HepG2 (cell line): ENCODE measurements around the gene TTLL11. TPM values are rescaled to one million over a fixed set of nuclear protein-coding genes. Genes with fewer than 3 reads are reported as not detected.

Experiments
- ATAC-seq: fragments of 200-7000 bp; cut with Tn5 transposase; 3 replicates; pipeline ENCODE4 v1.9.1; 2020; ENCODE audit warnings: mild to moderate bottlenecking, moderate library complexity
- BruUV-seq: library from RNA; stranded (reverse); fragments of 400-500 nt; replicated peaks from 2 replicates; lab custom pipeline; 2021; lab: Mats Ljungman, UMichigan
- CTCF ChIA-PET: fragments of 300-600 bp; formaldehyde crosslinking; extraction: SDS; loops from one replicate; lab custom pipeline; 2021; ENCODE audit warnings: low total read pairs, inconsistent platforms, low intra/inter-chr PET ratio; lab: Yijun Ruan, JAX
- POLR2A ChIA-PET: fragments of 350-600 bp; sonication (Branson Sonifier 250); formaldehyde crosslinking; loops from one replicate; lab custom pipeline; 2020; ENCODE audit warnings: antibody characterized with exemption, inconsistent platforms; lab: Yijun Ruan, JAX
- DNase-seq: peaks from one replicate; pipeline ENCODE4 v3.0.0-alpha.2; 2015; ENCODE audit warnings: low spot score
- FAIRE-seq: peaks from 3 replicates; lab custom pipeline; 2011; peaks lifted over from hg19 to GRCh38; lab: Jason Lieb, UNC
- H2AFZ ChIP-seq: one replicate; pipeline ENCODE4 v1.6.1; 2011; ENCODE audit warnings: low read length, inconsistent platforms
- H3K27ac ChIP-seq: fragments of 300-600 bp; 3 replicates; pipeline ENCODE4 v1.8.0; 2011; ENCODE audit warnings: mixed run types, mild to moderate bottlenecking, mixed read lengths, low read length, inconsistent platforms; ENCODE audit not compliant: insufficient read depth; ENCODE audit errors: extremely low read length
- H3K27me3 ChIP-seq, 2 experiments: fragments of 200-600 bp in 1 of 2; 2 replicates in 1 of 2; 3 replicates in 1 of 2; pipeline versions ENCODE4 v1.6.0 to v1.8.0; 2011; ENCODE audit warnings: low read length in 2 of 2, mild to moderate bottlenecking in 2 of 2, moderate library complexity in 2 of 2, inconsistent platforms in 1 of 2; ENCODE audit not compliant: insufficient read depth in 2 of 2, control insufficient read depth in 1 of 2
- H3K36me3 ChIP-seq, 2 experiments: fragments of 200-600 bp in 1 of 2; replicated peaks in 1 of 2; 2 replicates in 1 of 2; 3 replicates in 1 of 2; pipeline versions ENCODE4 v1.5.1 to v1.8.0; 2011; ENCODE audit warnings: low read length in 2 of 2, inconsistent platforms in 1 of 2; ENCODE audit not compliant: insufficient read depth in 2 of 2, control insufficient read depth in 1 of 2
- H3K4me1 ChIP-seq: 2 replicates; pipeline ENCODE4 v1.5.1; 2012; ENCODE audit warnings: low read length, inconsistent platforms; ENCODE audit not compliant: insufficient read depth
- H3K4me2 ChIP-seq: 2 replicates; pipeline ENCODE4 v1.6.0; 2011; ENCODE audit warnings: low read depth, low read length, inconsistent platforms
- H3K4me3 ChIP-seq, 3 experiments: fragments of 200-600 bp in 1 of 3; sonication (generic), shearing (Covaris generic) in 1 of 3; replicated peaks in 1 of 3; 2 replicates each; pipeline ENCODE4 v1.5.1; 2011 to 2016; ENCODE audit warnings: low read length in 3 of 3, inconsistent platforms in 2 of 3, low read depth in 2 of 3, mild to moderate bottlenecking in 2 of 3, control low read depth in 1 of 3, mixed read lengths in 1 of 3; ENCODE audit not compliant: insufficient read depth in 1 of 3
- H3K79me2 ChIP-seq: one replicate; pipeline ENCODE4 v1.6.1; 2011; ENCODE audit warnings: low read length, inconsistent platforms; ENCODE audit not compliant: insufficient read depth
- H3K9ac ChIP-seq: 2 replicates; pipeline ENCODE4 v1.6.0; 2011; ENCODE audit warnings: mild to moderate bottlenecking, low read depth, low read length, inconsistent platforms; ENCODE audit not compliant: insufficient read depth
- H3K9me3 ChIP-seq: 2 replicates; pipeline ENCODE4 v1.5.1; 2012; ENCODE audit warnings: mild to moderate bottlenecking, low read length
- H4K20me1 ChIP-seq: 2 replicates; pipeline ENCODE4 v1.6.0; 2011; ENCODE audit warnings: inconsistent platforms, mild to moderate bottlenecking, low read length, moderate library complexity; ENCODE audit not compliant: insufficient read depth
- ARID2 ChIP-seq: sonication (generic); formaldehyde crosslinking; IDR thresholded peaks from 2 replicates; pipeline ENCODE4 v1.8.1; 2022; ENCODE audit warnings: mild to moderate bottlenecking, missing genetic modification reagents, borderline replicate concordance
- CTCF ChIP-seq: sonication (generic); formaldehyde crosslinking; IDR thresholded peaks from 2 replicates; pipeline ENCODE4 v1.5.0; 2020; ENCODE audit warnings: mild to moderate bottlenecking, missing genetic modification reagents, moderate library complexity
- ERF ChIP-seq: IDR thresholded peaks from 2 replicates; pipeline ENCODE4 v1.6.1; 2018; ENCODE audit warnings: missing biosample characterization, missing genetic modification reagents
- GATAD2A ChIP-seq: IDR thresholded peaks from 2 replicates; pipeline ENCODE4 v1.6.1; 2016
- HNRNPLL ChIP-seq: fragments of 200-400 bp; formaldehyde crosslinking; IDR thresholded peaks from 2 replicates; pipeline ENCODE4 v1.6.1; 2017; ENCODE audit warnings: mild to moderate bottlenecking, low read depth, low read length; ENCODE audit not compliant: poor library complexity, severe bottlenecking
- MED1 ChIP-seq: sonication (generic); formaldehyde crosslinking; IDR thresholded peaks from 2 replicates; pipeline ENCODE4 v1.4.0; 2020; ENCODE audit warnings: missing genetic modification reagents
- SAP130 ChIP-seq: IDR thresholded peaks from 2 replicates; pipeline ENCODE4 v1.6.1; 2016; ENCODE audit warnings: low read depth
- SMARCC2 ChIP-seq: fragments of 450-650 bp; IDR thresholded peaks from 2 replicates; pipeline ENCODE4 v1.6.1; 2017; ENCODE audit warnings: antibody characterized with exemption, mild to moderate bottlenecking
- TBX3 ChIP-seq: fragments of 450-650 bp; IDR thresholded peaks from 2 replicates; pipeline ENCODE4 v1.6.1; 2017; ENCODE audit warnings: antibody characterized with exemption, mild to moderate bottlenecking, inconsistent platforms, borderline replicate concordance
- ZBTB40 ChIP-seq, 2 experiments: fragments of 450-650 bp in 1 of 2; sonication (generic) in 1 of 2; formaldehyde crosslinking in 1 of 2; IDR thresholded peaks; 2 replicates each; pipeline versions ENCODE4 v1.6.1 to v1.8.0; 2016 to 2022; ENCODE audit warnings: antibody characterized with exemption in 1 of 2, mild to moderate bottlenecking in 1 of 2, missing genetic modification reagents in 1 of 2
- ZNF124 ChIP-seq: sonication (generic); formaldehyde crosslinking; IDR thresholded peaks from 2 replicates; pipeline ENCODE4 v1.4.0; 2020; ENCODE audit warnings: missing genetic modification reagents
- ZNF335 ChIP-seq: sonication (generic); formaldehyde crosslinking; IDR thresholded peaks from 2 replicates; pipeline ENCODE4 v1.4.0; 2020; ENCODE audit warnings: missing genetic modification reagents
- ZNF713 ChIP-seq: sonication (generic); formaldehyde crosslinking; IDR thresholded peaks from 2 replicates; pipeline ENCODE4 v1.4.0; 2020; ENCODE audit warnings: mild to moderate bottlenecking, missing genetic modification reagents
- WGBS: methylation state at CpG from one replicate; pipeline ENCODE4 v1.1.6; 2017; ENCODE audit warnings: low lambda C conversion rate; 5-methylcytosine and 5-hydroxymethylcytosine counted together
- in situ Hi-C: cut with HindIII; loops from 2 replicates; pipeline ENCODE4 v1.10.0; 2017; ENCODE audit warnings: low pct_unique_long_range_greater_than_20kb; ENCODE audit not compliant: extremely low pct_ligation_motif_present
- intact Hi-C: fragments of 100-400 bp; cut with micrococcal nuclease; formaldehyde crosslinking; loops from one replicate; pipeline ENCODE4 v1.10.0; 2022; ENCODE audit not compliant: unreplicated experiment
- polyA plus RNA-seq, 8 experiments: library from polyadenylated mRNA; depleted of rRNA in 3 of 8; stranded (reverse) in 7 of 8; unstranded in 1 of 8; fragments of >200 nt; fragmentation: Illumina TruSeq in 4 of 8; extraction: Trizol in 4 of 8; gene quantifications; 2 replicates each; pipeline versions ENCODE4 v1.2.1 to v1.2.3, GENCODE V29; 2011 to 2016; ENCODE audit warnings: low read depth in 4 of 8, missing spikeins in 1 of 8, mixed read lengths in 1 of 8; ENCODE audit not compliant: insufficient read depth in 1 of 8
- total RNA-seq, 5 experiments: library from RNA; depleted of rRNA; stranded (reverse); fragments of >200 nt; fragmentation: Illumina TruSeq; extraction: Trizol; gene quantifications; 2 replicates each; pipeline ENCODE4 v1.2.3, GENCODE V29; 2016; ENCODE audit warnings: low read depth in 1 of 5

Gene TTLL11
- total and polyA plus RNA-seq, 2 of the 13 experiments (the other 11 are each of a cell fraction or from before 2014, with no cell fraction given): 4.5 to 5.2 TPM

- H4K20me1 ChIP-seq: no peaks in the 10 kb centered on the region
- H3K9ac ChIP-seq: no peak overlapping the region
- no peak overlapping the region for H3K27ac ChIP-seq
- ATAC-seq: no peak
- CTCF ChIA-PET: interaction anchor here (1.1 to 2.4 kb wide), 4 partner anchors 28 to 358 kb away, joined by 3 to 9 read pairs (median 6); no protein-coding TSS in a partner anchor
- POLR2A ChIA-PET: no interaction called here
- H3K27me3 ChIP-seq: peaks cover 0 to 5% of the 10 kb centered on the region in 2 experiments; a peak in 3 of 5 replicates
- no TSS peak for BruUV-seq
- peaks cover 49% of the 10 kb centered on the region for H3K4me1 ChIP-seq
- H3K9me3 ChIP-seq: no peaks in the 10 kb centered on the region
- intact Hi-C loops: loop anchor here (5.0 kb wide), 3 partner anchors 167 to 717 kb away; partner anchors contain the start of genes MRRF and RBM18
- peak; percentile 48 for DNase-seq
- in situ Hi-C loops: loop anchor here (5.0 to 10.0 kb wide), 2 partner anchors 252 to 360 kb away; no protein-coding TSS in a partner anchor
- H3K36me3 ChIP-seq: no peaks in the 10 kb centered on the region
- H3K4me3 ChIP-seq: 0 out of 6 replicates have a peak overlapping the region, but pooled peaks of 1 of the 3 experiments have one; percentile 13
- 19% methylated on average over 13 of the region's 14 CpGs for WGBS
- peak; percentile 70 for FAIRE-seq
- H2AFZ ChIP-seq: no peak overlapping the region
- H3K79me2 ChIP-seq: peaks cover 4% of the 10 kb centered on the region
- H3K4me2 ChIP-seq: peak overlapping the region; percentile 55
- no peak for TF ChIP-seq MED1
- TF ChIP-seq ZBTB40 (IDR thresholded peaks at IDR 0.05): no peak
- TF ChIP-seq ZBTB40 (CRISPR knock-in tag; IDR thresholded peaks at IDR 0.05): no peak
- 0 out of 2 replicates have a peak, but pooled peaks have one; percentile 26 for TF ChIP-seq SAP130 (CRISPR knock-in tag)
- no peak for TF ChIP-seq TBX3
- TF ChIP-seq CTCF (CRISPR knock-in tag): peak; percentile 65
- no peak for TF ChIP-seq ERF (CRISPR knock-in tag)
- no peak for TF ChIP-seq ARID2 (CRISPR knock-in tag)
- no peak for TF ChIP-seq HNRNPLL
- no peak for TF ChIP-seq ZNF713 (CRISPR knock-in tag)
- TF ChIP-seq GATAD2A (CRISPR knock-in tag): peak; percentile 33; the same call in 1 of the 2 replicates
- TF ChIP-seq ZNF335: no peak
- no peak for TF ChIP-seq SMARCC2
- no peak for TF ChIP-seq ZNF124 (CRISPR knock-in tag)
Observed at GRCh38 chr9:122095010-122095767, 2.1 kb upstream of the TTLL11 start.
